Measurements from ENCODE around the gene HIGD2B.
A peak's percentile ranks its signal among the peaks of the same experiment; 100 is the strongest.
"Not testable (repeated sequence)": the region's sequence is repeated elsewhere in the genome, so short reads cannot be mapped to it uniquely, and the experiment has no call there.

The HIGD2B gene

GRCh38 chr15:72722071-72722696, 36.2 kb upstream of the HIGD2B start:
- H2AFZ ChIP-seq (ENCODE audit: low read depth, low read length), result no peak overlapping the region
- no peaks in the 10 kb centered on the region for H3K79me2 ChIP-seq (ENCODE audit: insufficient read depth, low read length)
- ATAC-seq (ENCODE audit: insufficient read depth, low read depth) (peak; percentile 68), DNase-seq (peak; percentile 66)
- TF ChIP-seq CTCF (IDR thresholded peaks at IDR 0.05; ENCODE audit: borderline replicate concordance, extremely low read depth, low read length, poor library complexity, severe bottlenecking) (peak; percentile 84), EZH2 (IDR thresholded peaks at IDR 0.05; ENCODE audit: borderline replicate concordance, low read depth, low read length, severe bottlenecking) (no peak)
- H3K4me1 ChIP-seq (ENCODE audit: insufficient read depth, low read length), result no peaks in the 10 kb centered on the region
- no peaks in the 10 kb centered on the region for H3K36me3 ChIP-seq (ENCODE audit: insufficient read depth, low read length)
- H3K27me3 ChIP-seq (ENCODE audit: insufficient read depth, low read length, poor library complexity), result no peaks in the 10 kb centered on the region
- H3K9ac ChIP-seq (ENCODE audit: low read depth, low read length), result no peak overlapping the region
- no peak overlapping the region for H3K4me2 ChIP-seq (ENCODE audit: insufficient read depth, low read length)
- H4K20me1 ChIP-seq (ENCODE audit: insufficient read depth, low read length), result no peaks in the 10 kb centered on the region
- no peak overlapping the region for H3K27ac ChIP-seq (ENCODE audit: low read length)
- no peak overlapping the region for H3K4me3 ChIP-seq (ENCODE audit: low read depth in 1 of 2, low read length in 2 of 2)
- no peaks in the 10 kb centered on the region for H3K9me3 ChIP-seq (ENCODE audit: insufficient read depth, low read length, severe bottlenecking)

GRCh38 chr15:72708551-72709303, 22.7 kb upstream of the HIGD2B start:
- not testable (repeated sequence) for H3K36me3 ChIP-seq (ENCODE audit: insufficient read depth, low read length); ATAC-seq (ENCODE audit: insufficient read depth, low read depth); H3K4me2 ChIP-seq (ENCODE audit: insufficient read depth, low read length); H3K9ac ChIP-seq (ENCODE audit: low read depth, low read length); H3K79me2 ChIP-seq (ENCODE audit: insufficient read depth, low read length); H3K4me3 ChIP-seq (ENCODE audit: low read depth in 1 of 2, low read length in 2 of 2); H3K27me3 ChIP-seq (ENCODE audit: insufficient read depth, low read length, poor library complexity); H4K20me1 ChIP-seq (ENCODE audit: insufficient read depth, low read length); H2AFZ ChIP-seq (ENCODE audit: low read depth, low read length); H3K4me1 ChIP-seq (ENCODE audit: insufficient read depth, low read length); H3K27ac ChIP-seq (ENCODE audit: low read length); H3K9me3 ChIP-seq (ENCODE audit: insufficient read depth, low read length, severe bottlenecking); DNase-seq

- no peaks in the 10 kb centered on the region for H3K27me3 ChIP-seq (ENCODE audit: insufficient read depth, low read length, poor library complexity)
- no peaks in the 10 kb centered on the region for H3K36me3 ChIP-seq (ENCODE audit: insufficient read depth, low read length)
- no peak overlapping the region for H3K9ac ChIP-seq (ENCODE audit: low read depth, low read length)
- no peaks in the 10 kb centered on the region for H4K20me1 ChIP-seq (ENCODE audit: insufficient read depth, low read length)
- H3K9me3 ChIP-seq (ENCODE audit: insufficient read depth, low read length, severe bottlenecking), result no peaks in the 10 kb centered on the region
- no peaks in the 10 kb centered on the region for H3K4me1 ChIP-seq (ENCODE audit: insufficient read depth, low read length)
- H3K27ac ChIP-seq (ENCODE audit: low read length), result no peak overlapping the region
- H3K79me2 ChIP-seq (ENCODE audit: insufficient read depth, low read length), result no peaks in the 10 kb centered on the region
- H2AFZ ChIP-seq (ENCODE audit: low read depth, low read length), result no peak overlapping the region
- no peak for DNase-seq
- no peak overlapping the region for H3K4me3 ChIP-seq (ENCODE audit: low read depth in 1 of 2, low read length in 2 of 2)
- no peak for ATAC-seq (ENCODE audit: insufficient read depth, low read depth)
- H3K4me2 ChIP-seq (ENCODE audit: insufficient read depth, low read length), result no peak overlapping the region
- TF ChIP-seq CTCF (IDR thresholded peaks at IDR 0.05; ENCODE audit: borderline replicate concordance, extremely low read depth, low read length, poor library complexity, severe bottlenecking) (no peak), EZH2 (IDR thresholded peaks at IDR 0.05; ENCODE audit: borderline replicate concordance, low read depth, low read length, severe bottlenecking) (no peak)
Measured at GRCh38 chr15:72706266-72706665, 20.3 kb upstream of the HIGD2B start.

GRCh38 chr15:72700076-72700475, 14.1 kb upstream of the HIGD2B start:
- Histone ChIP-seq H3K79me2 (ENCODE audit: insufficient read depth, low read length) (no peaks in the 10 kb centered on the region), H4K20me1 (ENCODE audit: insufficient read depth, low read length) (no peaks in the 10 kb centered on the region), H3K9me3 (ENCODE audit: insufficient read depth, low read length, severe bottlenecking) (no peaks in the 10 kb centered on the region), H3K4me1 (ENCODE audit: insufficient read depth, low read length) (no peaks in the 10 kb centered on the region), H3K4me2 (ENCODE audit: insufficient read depth, low read length) (no peak overlapping the region), H3K27me3 (ENCODE audit: insufficient read depth, low read length, poor library complexity) (no peaks in the 10 kb centered on the region), H2AFZ (ENCODE audit: low read depth, low read length) (no peak overlapping the region), H3K27ac (ENCODE audit: low read length) (no peak overlapping the region), H3K4me3 (ENCODE audit: low read depth in 1 of 2, low read length in 2 of 2) (no peak overlapping the region), H3K36me3 (ENCODE audit: insufficient read depth, low read length) (no peaks in the 10 kb centered on the region), H3K9ac (ENCODE audit: low read depth, low read length) (no peak overlapping the region)
- ATAC-seq (ENCODE audit: insufficient read depth, low read depth) (no peak), DNase-seq (no peak)
- TF ChIP-seq CTCF (IDR thresholded peaks at IDR 0.05; ENCODE audit: borderline replicate concordance, extremely low read depth, low read length, poor library complexity, severe bottlenecking), result no peak
- TF ChIP-seq EZH2 (IDR thresholded peaks at IDR 0.05; ENCODE audit: borderline replicate concordance, low read depth, low read length, severe bottlenecking), result no peak
